ENCODE measurements around the gene SLC16A7.

DNA sequence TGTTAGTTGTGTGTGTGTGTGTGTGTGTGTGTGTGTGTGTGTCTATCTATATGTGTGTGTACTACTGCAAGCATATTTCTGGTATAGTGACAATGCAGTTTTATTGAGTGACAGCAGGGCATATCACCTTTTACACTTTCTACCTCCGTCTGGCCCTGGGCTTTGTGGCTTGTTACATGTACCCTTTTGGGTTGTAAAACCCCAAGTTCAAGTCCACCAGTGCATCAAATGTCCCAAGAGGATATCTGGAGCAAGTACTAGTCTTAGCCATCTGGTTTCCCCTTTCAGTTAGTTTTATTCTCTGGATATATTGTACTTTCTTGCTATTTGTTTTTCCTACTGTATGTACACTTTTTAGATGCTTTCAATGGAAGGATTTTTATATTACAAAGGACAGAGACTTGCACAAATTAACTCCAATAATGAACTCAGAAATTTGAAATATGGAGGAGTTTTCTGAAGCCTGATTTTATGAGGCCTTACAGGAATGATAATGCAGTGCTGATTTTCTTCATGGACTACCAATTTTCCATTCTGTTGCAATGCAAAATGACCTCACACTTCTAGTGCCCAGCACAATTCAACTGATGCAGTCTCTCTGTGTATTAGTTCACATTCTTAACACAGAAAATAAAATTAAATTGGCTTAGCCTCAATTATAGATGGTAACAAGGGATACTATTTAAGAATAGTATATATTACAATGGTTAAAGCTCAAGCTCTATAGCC lies 29.1 kb downstream of the SLC16A7 start:
- TF ChIP-seq, protein P1, sequence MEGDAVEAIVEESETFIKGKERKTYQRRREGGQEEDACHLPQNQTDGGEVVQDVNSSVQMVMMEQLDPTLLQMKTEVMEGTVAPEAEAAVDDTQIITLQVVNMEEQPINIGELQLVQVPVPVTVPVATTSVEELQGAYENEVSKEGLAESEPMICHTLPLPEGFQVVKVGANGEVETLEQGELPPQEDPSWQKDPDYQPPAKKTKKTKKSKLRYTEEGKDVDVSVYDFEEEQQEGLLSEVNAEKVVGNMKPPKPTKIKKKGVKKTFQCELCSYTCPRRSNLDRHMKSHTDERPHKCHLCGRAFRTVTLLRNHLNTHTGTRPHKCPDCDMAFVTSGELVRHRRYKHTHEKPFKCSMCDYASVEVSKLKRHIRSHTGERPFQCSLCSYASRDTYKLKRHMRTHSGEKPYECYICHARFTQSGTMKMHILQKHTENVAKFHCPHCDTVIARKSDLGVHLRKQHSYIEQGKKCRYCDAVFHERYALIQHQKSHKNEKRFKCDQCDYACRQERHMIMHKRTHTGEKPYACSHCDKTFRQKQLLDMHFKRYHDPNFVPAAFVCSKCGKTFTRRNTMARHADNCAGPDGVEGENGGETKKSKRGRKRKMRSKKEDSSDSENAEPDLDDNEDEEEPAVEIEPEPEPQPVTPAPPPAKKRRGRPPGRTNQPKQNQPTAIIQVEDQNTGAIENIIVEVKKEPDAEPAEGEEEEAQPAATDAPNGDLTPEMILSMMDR (IDR thresholded peaks at IDR 0.05) = no peak
- TF ChIP-seq POLR2A (IDR thresholded peaks at IDR 0.05) = no peak
